ENCODE measurements around the gene MED4.

- TF ChIP-seq, protein P1, sequence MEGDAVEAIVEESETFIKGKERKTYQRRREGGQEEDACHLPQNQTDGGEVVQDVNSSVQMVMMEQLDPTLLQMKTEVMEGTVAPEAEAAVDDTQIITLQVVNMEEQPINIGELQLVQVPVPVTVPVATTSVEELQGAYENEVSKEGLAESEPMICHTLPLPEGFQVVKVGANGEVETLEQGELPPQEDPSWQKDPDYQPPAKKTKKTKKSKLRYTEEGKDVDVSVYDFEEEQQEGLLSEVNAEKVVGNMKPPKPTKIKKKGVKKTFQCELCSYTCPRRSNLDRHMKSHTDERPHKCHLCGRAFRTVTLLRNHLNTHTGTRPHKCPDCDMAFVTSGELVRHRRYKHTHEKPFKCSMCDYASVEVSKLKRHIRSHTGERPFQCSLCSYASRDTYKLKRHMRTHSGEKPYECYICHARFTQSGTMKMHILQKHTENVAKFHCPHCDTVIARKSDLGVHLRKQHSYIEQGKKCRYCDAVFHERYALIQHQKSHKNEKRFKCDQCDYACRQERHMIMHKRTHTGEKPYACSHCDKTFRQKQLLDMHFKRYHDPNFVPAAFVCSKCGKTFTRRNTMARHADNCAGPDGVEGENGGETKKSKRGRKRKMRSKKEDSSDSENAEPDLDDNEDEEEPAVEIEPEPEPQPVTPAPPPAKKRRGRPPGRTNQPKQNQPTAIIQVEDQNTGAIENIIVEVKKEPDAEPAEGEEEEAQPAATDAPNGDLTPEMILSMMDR (conservative IDR thresholded peaks at IDR 0.05; ENCODE audit: low read depth in 2 of 2) = no peak
- TF ChIP-seq EZH2 (IDR thresholded peaks at IDR 0.05; ENCODE audit: low read depth, unreplicated experiment) = no peak
- TF ChIP-seq, protein P2, sequence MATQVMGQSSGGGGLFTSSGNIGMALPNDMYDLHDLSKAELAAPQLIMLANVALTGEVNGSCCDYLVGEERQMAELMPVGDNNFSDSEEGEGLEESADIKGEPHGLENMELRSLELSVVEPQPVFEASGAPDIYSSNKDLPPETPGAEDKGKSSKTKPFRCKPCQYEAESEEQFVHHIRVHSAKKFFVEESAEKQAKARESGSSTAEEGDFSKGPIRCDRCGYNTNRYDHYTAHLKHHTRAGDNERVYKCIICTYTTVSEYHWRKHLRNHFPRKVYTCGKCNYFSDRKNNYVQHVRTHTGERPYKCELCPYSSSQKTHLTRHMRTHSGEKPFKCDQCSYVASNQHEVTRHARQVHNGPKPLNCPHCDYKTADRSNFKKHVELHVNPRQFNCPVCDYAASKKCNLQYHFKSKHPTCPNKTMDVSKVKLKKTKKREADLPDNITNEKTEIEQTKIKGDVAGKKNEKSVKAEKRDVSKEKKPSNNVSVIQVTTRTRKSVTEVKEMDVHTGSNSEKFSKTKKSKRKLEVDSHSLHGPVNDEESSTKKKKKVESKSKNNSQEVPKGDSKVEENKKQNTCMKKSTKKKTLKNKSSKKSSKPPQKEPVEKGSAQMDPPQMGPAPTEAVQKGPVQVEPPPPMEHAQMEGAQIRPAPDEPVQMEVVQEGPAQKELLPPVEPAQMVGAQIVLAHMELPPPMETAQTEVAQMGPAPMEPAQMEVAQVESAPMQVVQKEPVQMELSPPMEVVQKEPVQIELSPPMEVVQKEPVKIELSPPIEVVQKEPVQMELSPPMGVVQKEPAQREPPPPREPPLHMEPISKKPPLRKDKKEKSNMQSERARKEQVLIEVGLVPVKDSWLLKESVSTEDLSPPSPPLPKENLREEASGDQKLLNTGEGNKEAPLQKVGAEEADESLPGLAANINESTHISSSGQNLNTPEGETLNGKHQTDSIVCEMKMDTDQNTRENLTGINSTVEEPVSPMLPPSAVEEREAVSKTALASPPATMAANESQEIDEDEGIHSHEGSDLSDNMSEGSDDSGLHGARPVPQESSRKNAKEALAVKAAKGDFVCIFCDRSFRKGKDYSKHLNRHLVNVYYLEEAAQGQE (IDR thresholded peaks at IDR 0.05; ENCODE audit: unreplicated experiment) = no peak
- TF ChIP-seq CREB1 (CRISPR knock-in tag; IDR thresholded peaks at IDR 0.05; ENCODE audit: low read depth) = no peak
- TF ChIP-seq, protein P3, sequence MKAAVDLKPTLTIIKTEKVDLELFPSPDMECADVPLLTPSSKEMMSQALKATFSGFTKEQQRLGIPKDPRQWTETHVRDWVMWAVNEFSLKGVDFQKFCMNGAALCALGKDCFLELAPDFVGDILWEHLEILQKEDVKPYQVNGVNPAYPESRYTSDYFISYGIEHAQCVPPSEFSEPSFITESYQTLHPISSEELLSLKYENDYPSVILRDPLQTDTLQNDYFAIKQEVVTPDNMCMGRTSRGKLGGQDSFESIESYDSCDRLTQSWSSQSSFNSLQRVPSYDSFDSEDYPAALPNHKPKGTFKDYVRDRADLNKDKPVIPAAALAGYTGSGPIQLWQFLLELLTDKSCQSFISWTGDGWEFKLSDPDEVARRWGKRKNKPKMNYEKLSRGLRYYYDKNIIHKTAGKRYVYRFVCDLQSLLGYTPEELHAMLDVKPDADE (IDR thresholded peaks at IDR 0.05) = no peak
Observed at GRCh38 chr13:48068952-48069351, 26.0 kb downstream of the MED4 start.
